HL-60 (cell line): ENCODE measurements around the gene RGMB.
A peak's percentile ranks its signal among the peaks of the same experiment; 100 is the strongest.

Source experiments
- DNase-seq, 2 experiments: peaks; one replicate each; pipeline ENCODE4 v3.0.0-alpha.2; 2010 to 2020; ENCODE audit warnings: low read depth in 1 of 2, low spot score in 1 of 2
- H3K27ac ChIP-seq: fragments of 250-450 bp; sonication (Bioruptor Pico); replicated peaks from 2 replicates; pipeline ENCODE4 v1.5.1; 2020; ENCODE audit warnings: mild to moderate bottlenecking, moderate library complexity
- H3K27me3 ChIP-seq: fragments of 250-450 bp; sonication (Bioruptor Pico); 2 replicates; pipeline ENCODE4 v1.5.1; 2021; ENCODE audit warnings: mild to moderate bottlenecking, moderate library complexity; ENCODE audit not compliant: insufficient read depth, poor library complexity, severe bottlenecking
- H3K4me3 ChIP-seq: replicated peaks from 2 replicates; pipeline ENCODE4 v1.5.1; 2011; ENCODE audit warnings: mild to moderate bottlenecking, control low read depth, low read length; ENCODE audit not compliant: insufficient read depth
- CTCF ChIP-seq: IDR thresholded peaks from one replicate; pipeline ENCODE4 v1.5.1; 2011; ENCODE audit warnings: low read length, control low read depth, inconsistent platforms; ENCODE audit not compliant: insufficient read depth
- GABPA ChIP-seq: IDR thresholded peaks from 2 replicates; pipeline ENCODE4 v1.6.1; 2012; ENCODE audit warnings: low read depth
- POLR2AphosphoS5 ChIP-seq: IDR thresholded peaks from 2 replicates; pipeline ENCODE4 v1.6.1; 2012; ENCODE audit warnings: low read depth
- REST ChIP-seq: IDR thresholded peaks from 2 replicates; pipeline ENCODE4 v1.6.1; 2012; ENCODE audit warnings: low read depth; ENCODE audit not compliant: insufficient replicate concordance
- SPI1 ChIP-seq: IDR thresholded peaks from 2 replicates; pipeline ENCODE4 v1.6.1; 2012; ENCODE audit warnings: low read depth, mild to moderate bottlenecking, borderline replicate concordance

RGMB gene

GRCh38 chr5:98769210-98769958 is 4.1 kb upstream of the RGMB start:
- TF ChIP-seq POLR2AphosphoS5, result no peak
- no peak for TF ChIP-seq SPI1
- TF ChIP-seq REST, result no peak
- no peak for TF ChIP-seq CTCF
- TF ChIP-seq GABPA, result no peak
- Histone ChIP-seq H3K27ac (no peak overlapping the region), H3K4me3 (peak overlapping the region; percentile 35), H3K27me3 (peaks cover 16% of the 10 kb centered on the region)
- no peak for DNase-seq

GRCh38 chr5:98769959-98770208 is 3.6 kb upstream of the RGMB start:
- TF ChIP-seq CTCF (no peak), GABPA (no peak), SPI1 (no peak), POLR2AphosphoS5 (no peak), REST (no peak)
- Histone ChIP-seq H3K27ac (no peak overlapping the region), H3K27me3 (peaks cover 21% of the 10 kb centered on the region), H3K4me3 (peak overlapping the region; percentile 35)
- DNase-seq, result no peak

- no peak for TF ChIP-seq CTCF
- TF ChIP-seq REST, result no peak
- TF ChIP-seq GABPA, result no peak
- TF ChIP-seq SPI1, result no peak
- TF ChIP-seq POLR2AphosphoS5, result no peak
- no peak overlapping the region for H3K27ac ChIP-seq
- DNase-seq, result peak; percentile 20 to 23
- peaks cover 24% of the 10 kb centered on the region for H3K27me3 ChIP-seq
- peak overlapping the region; percentile 35 for H3K4me3 ChIP-seq
Observed at GRCh38 chr5:98770209-98770910, 3.1 kb upstream of the RGMB start.
